T-helper 1 cell (primary cell): Measurements from ENCODE around the gene RBKS.
"Not testable (repeated sequence)": the region's sequence is repeated elsewhere in the genome, so short reads cannot be mapped to it uniquely, and the experiment has no call there.

ENCODE experiments used
- DNase-seq, 5 donors: peaks; one replicate each; pipeline ENCODE4 v3.0.0-alpha.2; 2012 to 2020

Gene RBKS

GRCh38 chr2:27870724-27871123 lies 19.5 kb downstream of the RBKS start:
- no peak for DNase-seq

GRCh38 chr2:27869763-27870162 lies 20.4 kb downstream of the RBKS start:
- DNase-seq, result no peak

- no peak for DNase-seq
These were observed 23.9 kb downstream of the RBKS start for GRCh38 chr2:27866237-27866636.

- not testable (repeated sequence) for DNase-seq
These were observed 26.2 kb downstream of the RBKS start for GRCh38 chr2:27863955-27864354.

- no peak for DNase-seq
These were observed 27.0 kb downstream of the RBKS start for GRCh38 chr2:27863146-27863545.

GRCh38 chr2:27860111-27860510 lies 30.1 kb downstream of the RBKS start:
- peak in 1 of 5 donors; percentile 34 for DNase-seq

GRCh38 chr2:27857417-27858172 lies 32.6 kb downstream of the RBKS start:
- DNase-seq, result peak in 1 of 5 donors; percentile 71

- no peak for DNase-seq
These were observed 33.2 kb downstream of the RBKS start for GRCh38 chr2:27856956-27857355.

- no peak for DNase-seq
These were observed 33.8 kb downstream of the RBKS start for GRCh38 chr2:27856386-27856785.

GRCh38 chr2:27855476-27855875 lies 34.7 kb downstream of the RBKS start:
- DNase-seq, result peak in 1 of 5 donors; percentile 5

GRCh38 chr2:27854229-27854862 lies 35.8 kb downstream of the RBKS start:
- DNase-seq, result no peak

- no peak for DNase-seq
These were observed 37.5 kb downstream of the RBKS start for GRCh38 chr2:27852691-27853090.

- no peak for DNase-seq
These were observed 40.5 kb downstream of the RBKS start for GRCh38 chr2:27849558-27850205.

- DNase-seq, result no peak
These were observed 42.9 kb downstream of the RBKS start for GRCh38 chr2:27847333-27847732.

- no peak for DNase-seq
These were observed 45.3 kb downstream of the RBKS start for GRCh38 chr2:27844821-27845255.

- no peak for DNase-seq
These were observed 46.2 kb downstream of the RBKS start for GRCh38 chr2:27843992-27844391.

- no peak for DNase-seq
These were observed 47.3 kb downstream of the RBKS start for GRCh38 chr2:27842894-27843293.

- no peak for DNase-seq
These were observed 51.1 kb downstream of the RBKS start for GRCh38 chr2:27839022-27839618.

- no peak for DNase-seq
These were observed 51.7 kb downstream of the RBKS start for GRCh38 chr2:27838502-27838901.

GRCh38 chr2:27833931-27834330 lies 56.3 kb downstream of the RBKS start:
- no peak for DNase-seq

GRCh38 chr2:27832396-27832795 lies 57.8 kb downstream of the RBKS start:
- no peak for DNase-seq

GRCh38 chr2:27831279-27832050 lies 58.7 kb downstream of the RBKS start:
- DNase-seq, result no peak

- DNase-seq, result no peak
These were observed 59.5 kb downstream of the RBKS start for GRCh38 chr2:27830656-27831055.
